HCT116 (cell line): Measurements from ENCODE around the gene MYOT. TPM values are rescaled to one million over a fixed set of nuclear protein-coding genes. Genes with fewer than 3 reads are reported as not detected.
"Not testable (repeated sequence)": the region's sequence is repeated elsewhere in the genome, so short reads cannot be mapped to it uniquely, and the experiment has no call there.

ENCODE experiments used
- ATAC-seq: fragments of 200-7000 bp; cut with Tn5 transposase; 2 replicates; pipeline ENCODE4 v1.9.1; 2020; ENCODE audit warnings: mild to moderate bottlenecking, moderate library complexity
- BruUV-seq: library from RNA; stranded (reverse); fragments of 400-500 nt; replicated peaks from 2 replicates; lab custom pipeline; 2021; lab: Mats Ljungman, UMichigan
- CTCF ChIA-PET: fragments of 300-600 bp; sonication (Branson Sonifier 250); formaldehyde crosslinking; loops from one replicate; lab custom pipeline; 2021; ENCODE audit warnings: antibody characterized with exemption; lab: Charles Lee
- POLR2A ChIA-PET: fragments of 300-600, 350-600 bp; sonication (Branson Sonifier 250); formaldehyde crosslinking; loops from one replicate; lab custom pipeline; 2021; ENCODE audit warnings: antibody characterized with exemption; lab: Charles Lee
- RAD21 ChIA-PET, 2 experiments: fragments of 300-600 bp; sonication (Branson Sonifier 250); formaldehyde crosslinking; loops; one replicate each; lab custom pipeline; 2023; ENCODE audit warnings: low total read pairs in 2 of 2; ENCODE audit not compliant: uncharacterized antibody in 2 of 2, unreplicated experiment in 2 of 2, low non-redundant PET in 1 of 2; lab: Charles Lee
- DNase-seq: peaks from one replicate; pipeline ENCODE4 v3.0.0-alpha.2; 2010; ENCODE audit warnings: low read depth, low spot score
- H2AFZ ChIP-seq: fragments of 200-600 bp; shearing (Covaris generic), sonication (generic); 2 replicates; pipeline ENCODE4 v1.6.1; 2017; ENCODE audit warnings: low read depth, mixed run types, mixed read lengths, antibody characterized with exemption, low read length; ENCODE audit not compliant: poor library complexity, severe bottlenecking
- H3K27ac ChIP-seq: 2 replicates; pipeline ENCODE4 v1.5.1; 2012; ENCODE audit warnings: low read depth, low read length
- H3K27me3 ChIP-seq: fragments of 200-600 bp; sonication (generic); 2 replicates; pipeline ENCODE4 v1.6.1; 2016; ENCODE audit warnings: mixed run types, low read length, mixed read lengths; ENCODE audit not compliant: insufficient read depth
- H3K36me3 ChIP-seq, 2 experiments: fragments of 200-500 bp in 1 of 2; fragments of 200-600 bp in 1 of 2; sonication (Bioruptor generic) in 1 of 2; sonication (generic) in 1 of 2; 2 replicates each; pipeline versions ENCODE4 v1.5.1 to v1.6.1; 2014 to 2016; ENCODE audit warnings: low read length in 2 of 2, inconsistent platforms in 1 of 2, mixed read lengths in 1 of 2, mixed run types in 1 of 2; ENCODE audit not compliant: insufficient read depth in 2 of 2, control insufficient read depth in 1 of 2
- H3K4me1 ChIP-seq, 2 experiments: fragments of 200-600 bp in 1 of 2; sonication (generic) in 1 of 2; 2 replicates each; pipeline versions ENCODE4 v1.5.1 to v1.6.1; 2012 to 2017; ENCODE audit warnings: low read length in 2 of 2, inconsistent platforms in 1 of 2, mild to moderate bottlenecking in 1 of 2, mixed read lengths in 1 of 2, mixed run types in 1 of 2, moderate library complexity in 1 of 2; ENCODE audit not compliant: insufficient read depth in 2 of 2, control insufficient read depth in 1 of 2
- H3K4me2 ChIP-seq: fragments of 200-600 bp; sonication (generic); 2 replicates; pipeline ENCODE4 v1.6.1; 2017; ENCODE audit warnings: mixed run types, low read length, mixed read lengths
- H3K4me3 ChIP-seq, 2 experiments: fragments of 200-600 bp in 1 of 2; sonication (generic) in 1 of 2; replicated peaks in 1 of 2; 2 replicates each; pipeline ENCODE4 v1.5.1; 2011 to 2016; ENCODE audit warnings: low read length in 2 of 2, control low read depth in 1 of 2, low read depth in 1 of 2, mild to moderate bottlenecking in 1 of 2, mixed read lengths in 1 of 2, mixed run types in 1 of 2
- H3K79me2 ChIP-seq: fragments of 200-600 bp; sonication (generic); 2 replicates; pipeline ENCODE4 v1.6.1; 2017; ENCODE audit warnings: mild to moderate bottlenecking, mixed run types, low read length, moderate library complexity, mixed read lengths; ENCODE audit not compliant: insufficient read depth
- H3K9ac ChIP-seq: fragments of 200-600 bp; sonication (generic); 2 replicates; pipeline ENCODE4 v1.6.1; 2016; ENCODE audit warnings: low read length, mixed read lengths
- H3K9me2 ChIP-seq: fragments of 200-600 bp; sonication (generic), shearing (Covaris generic); 2 replicates; pipeline ENCODE4 v1.6.1; 2017; ENCODE audit warnings: mixed run types, mild to moderate bottlenecking, moderate library complexity; ENCODE audit not compliant: insufficient read depth
- H3K9me3 ChIP-seq, 2 experiments: fragments of 200-500 bp in 1 of 2; fragments of 200-600 bp in 1 of 2; sonication (Bioruptor generic) in 1 of 2; sonication (generic) in 1 of 2; 2 replicates each; pipeline ENCODE4 v1.6.1; 2014 to 2017; ENCODE audit warnings: low read length in 2 of 2, mixed read lengths in 2 of 2, inconsistent platforms in 1 of 2, low read depth in 1 of 2, mild to moderate bottlenecking in 1 of 2, mixed run types in 1 of 2, moderate library complexity in 1 of 2; ENCODE audit not compliant: control insufficient read depth in 1 of 2, insufficient read depth in 1 of 2
- H4K20me1 ChIP-seq: fragments of 200-600 bp; sonication (generic), shearing (Covaris generic); 2 replicates; pipeline ENCODE4 v1.6.1; 2017; ENCODE audit warnings: mixed run types, mild to moderate bottlenecking, moderate library complexity; ENCODE audit not compliant: insufficient read depth
- EZH2phosphoT487 ChIP-seq: fragments of 200-600 bp; IDR thresholded peaks from 2 replicates; pipeline ENCODE4 v1.6.1; 2018; ENCODE audit warnings: antibody characterized with exemption, borderline replicate concordance
- FOSL1 ChIP-seq: IDR thresholded peaks from 2 replicates; pipeline ENCODE4 v1.6.1; 2012; ENCODE audit warnings: low read depth
- POLR2A ChIP-seq: IDR thresholded peaks from 2 replicates; pipeline ENCODE4 v1.7.0; 2011; ENCODE audit warnings: borderline replicate concordance; ENCODE audit not compliant: insufficient read depth, insufficient read length; ENCODE audit errors: extremely low read depth
- POLR2AphosphoS5 ChIP-seq: IDR thresholded peaks from 2 replicates; pipeline ENCODE4 v1.6.1; 2011; ENCODE audit warnings: mild to moderate bottlenecking, low read depth, low read length, moderate library complexity
- SP1 ChIP-seq: IDR thresholded peaks from 2 replicates; pipeline ENCODE4 v1.6.1; 2012; ENCODE audit warnings: low read depth
- TCF7L2 ChIP-seq: IDR thresholded peaks from 2 replicates; pipeline ENCODE4 v1.7.0; 2011; ENCODE audit warnings: borderline replicate concordance, inconsistent platforms; ENCODE audit not compliant: insufficient read depth, insufficient read length; ENCODE audit errors: extremely low read depth
- ZBTB33 ChIP-seq: IDR thresholded peaks from 2 replicates; pipeline ENCODE4 v1.6.1; 2011; ENCODE audit warnings: mild to moderate bottlenecking, low read length, moderate library complexity; ENCODE audit not compliant: insufficient replicate concordance; ENCODE audit errors: extremely low read depth
- intact Hi-C: fragments of 100-400 bp; cut with micrococcal nuclease; formaldehyde crosslinking; loops from 2 replicates; pipeline ENCODE4 v1.10.0; 2022
- total RNA-seq: library from RNA; stranded (reverse); gene quantifications from one replicate; pipeline ENCODE4 v1.2.1, GENCODE V29; 2021; ENCODE audit not compliant: unreplicated experiment
- TF ChIP-seq, protein P1 (sequence below): IDR thresholded peaks from 2 replicates; pipeline ENCODE4 v1.6.1; 2012
- TF ChIP-seq, protein P2 (sequence below): IDR thresholded peaks from 2 replicates; pipeline ENCODE4 v1.6.1; 2012

Gene MYOT
- total RNA-seq, 1 experiment from 2014 or later, result not detected

DNA sequence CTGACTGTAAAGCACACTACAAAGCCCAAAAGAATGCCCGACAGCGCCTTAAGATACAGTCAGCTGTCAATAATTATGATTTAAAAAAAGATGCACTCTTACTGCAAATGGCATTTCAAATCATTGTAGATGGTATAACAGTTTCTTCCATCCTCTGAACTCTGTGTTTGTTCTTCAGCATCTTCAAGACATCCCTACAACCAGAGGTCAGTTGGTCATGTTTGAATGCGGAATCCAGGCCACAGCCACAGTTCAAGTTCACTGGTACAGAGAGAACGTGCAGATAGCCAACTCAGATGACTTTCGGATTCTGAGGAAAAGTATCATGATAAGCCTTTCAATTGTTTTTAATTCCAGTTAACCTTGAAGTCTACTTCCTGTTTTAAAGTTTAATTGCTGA lies 8.7 kb upstream of the MYOT start:
- no TSS peak for BruUV-seq
- TF ChIP-seq, protein P1, sequence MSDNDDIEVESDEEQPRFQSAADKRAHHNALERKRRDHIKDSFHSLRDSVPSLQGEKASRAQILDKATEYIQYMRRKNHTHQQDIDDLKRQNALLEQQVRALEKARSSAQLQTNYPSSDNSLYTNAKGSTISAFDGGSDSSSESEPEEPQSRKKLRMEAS, result no peak
- no peak for TF ChIP-seq POLR2AphosphoS5
- TF ChIP-seq ZBTB33, result no peak
- TF ChIP-seq FOSL1, result no peak
- Histone ChIP-seq H2AFZ (peak overlapping the region; percentile 47), H3K4me2 (no peak overlapping the region), H3K9me2 (no peaks in the 10 kb centered on the region), H3K27ac (no peak overlapping the region), H4K20me1 (no peaks in the 10 kb centered on the region), H3K9ac (no peak overlapping the region), H3K27me3 (no peaks in the 10 kb centered on the region), H3K9me3 (no peaks in the 10 kb centered on the region), H3K36me3 (no peaks in the 10 kb centered on the region), H3K4me1 (no peaks in the 10 kb centered on the region), H3K79me2 (no peaks in the 10 kb centered on the region), H3K4me3 (no peak overlapping the region)
- CTCF ChIA-PET, result no interaction called here
- no peak for DNase-seq
- POLR2A ChIA-PET, result no interaction called here
- intact Hi-C loops, result no loop called here
- no peak for ATAC-seq
- RAD21 ChIA-PET, result no interaction called here

GRCh38 chr5:137862251-137862650 lies 5.4 kb upstream of the MYOT start:
- POLR2A ChIA-PET, result no interaction called here
- Histone ChIP-seq H3K4me2 (no peak overlapping the region), H2AFZ (no peak overlapping the region), H3K9me2 (no peaks in the 10 kb centered on the region), H3K27ac (no peak overlapping the region), H3K9me3 (no peaks in the 10 kb centered on the region), H3K4me3 (no peak overlapping the region), H3K4me1 (no peaks in the 10 kb centered on the region), H3K27me3 (no peaks in the 10 kb centered on the region), H3K9ac (no peak overlapping the region), H3K36me3 (no peaks in the 10 kb centered on the region), H3K79me2 (no peaks in the 10 kb centered on the region), H4K20me1 (no peaks in the 10 kb centered on the region)
- CTCF ChIA-PET, result no interaction called here
- TF ChIP-seq, protein P2, sequence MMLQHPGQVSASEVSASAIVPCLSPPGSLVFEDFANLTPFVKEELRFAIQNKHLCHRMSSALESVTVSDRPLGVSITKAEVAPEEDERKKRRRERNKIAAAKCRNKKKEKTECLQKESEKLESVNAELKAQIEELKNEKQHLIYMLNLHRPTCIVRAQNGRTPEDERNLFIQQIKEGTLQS, result no peak
- no peak for TF ChIP-seq POLR2AphosphoS5
- no peak for TF ChIP-seq SP1
- no peak for TF ChIP-seq TCF7L2
- TF ChIP-seq EZH2phosphoT487, result no peak
- TF ChIP-seq POLR2A, result no peak
- DNase-seq (no peak), ATAC-seq (no peak)
- RAD21 ChIA-PET, result no interaction called here
- BruUV-seq, result no TSS peak
- intact Hi-C loops, result no loop called here

- H3K9me2 ChIP-seq, POLR2A ChIA-PET: not testable (repeated sequence)
Measured at GRCh38 chr5:137863653-137864052, 4.0 kb upstream of the MYOT start.

More at GRCh38 chr5:137863653-137864052, 4.0 kb upstream of the MYOT start:
- H3K4me2 ChIP-seq, DNase-seq, H3K4me3 ChIP-seq, H2AFZ ChIP-seq, ATAC-seq, H3K4me1 ChIP-seq, CTCF ChIA-PET, H3K36me3 ChIP-seq, BruUV-seq, RAD21 ChIA-PET, H3K27ac ChIP-seq, H3K9ac ChIP-seq, H3K27me3 ChIP-seq, H4K20me1 ChIP-seq, intact Hi-C loops, H3K9me3 ChIP-seq, H3K79me2 ChIP-seq: not testable (repeated sequence)
